Gastrocnemius medialis (tissue), 4 donors: Measurements from ENCODE around the gene YIPF1. TPM values are rescaled to one million over a fixed set of nuclear protein-coding genes. Genes with fewer than 3 reads are reported as not detected.

Source experiments
- ATAC-seq, 2 donors: fragments of 150-250 bp; one replicate each; pipeline ENCODE4 v1.9.1; 2016
- DNase-seq, 2 donors: peaks; one replicate each; pipeline ENCODE4 v3.0.0-alpha.2; 2019
- H3K27ac ChIP-seq, 4 donors: fragments of 200-600 bp; sonication (generic); 1 replicate in 1 of 4; 2 replicates in 3 of 4; pipeline ENCODE4 v1.5.1; 2016 to 2018; ENCODE audit warnings: mild to moderate bottlenecking in 2 of 4, moderate library complexity in 1 of 4
- H3K27me3 ChIP-seq, 3 donors: fragments of 200-600 bp; sonication (generic) in 2 of 3; 1 replicate in 1 of 3; 2 replicates in 2 of 3; pipeline versions ENCODE4 v1.5.1 to v1.6.0; 2016 to 2019; ENCODE audit warnings: mild to moderate bottlenecking in 1 of 3, moderate library complexity in 1 of 3
- H3K36me3 ChIP-seq, 2 donors: fragments of 200-600 bp; sonication (generic) in 1 of 2; one replicate each; pipeline ENCODE4 v1.5.1; 2017 to 2018
- H3K4me1 ChIP-seq, 2 donors: fragments of 200-600 bp; sonication (generic) in 1 of 2; one replicate each; pipeline ENCODE4 v1.5.1; 2016 to 2017; ENCODE audit warnings: mild to moderate bottlenecking in 2 of 2
- H3K4me3 ChIP-seq, 4 donors: fragments of 200-600 bp; sonication (generic) in 3 of 4; 1 replicate in 1 of 4; 2 replicates in 3 of 4; pipeline ENCODE4 v1.5.1; 2016 to 2019; ENCODE audit warnings: mild to moderate bottlenecking in 2 of 4
- H3K9me3 ChIP-seq, 3 donors: fragments of 200-600 bp; sonication (generic) in 2 of 3; 1 replicate in 1 of 3; 2 replicates in 2 of 3; pipeline ENCODE4 v1.5.1; 2016 to 2019
- CTCF ChIP-seq, 5 experiments: fragments of 450-650 bp in 3 of 5; fragments of 200-600 bp in 2 of 5; sonication (generic) in 2 of 5; IDR thresholded peaks in 4 of 5; conservative IDR thresholded peaks in 1 of 5; 1 replicate in 4 of 5; 2 replicates in 1 of 5; pipeline ENCODE4 v1.5.1; 2016 to 2019; ENCODE audit warnings: antibody characterized with exemption in 5 of 5, mild to moderate bottlenecking in 3 of 5, moderate library complexity in 3 of 5
- POLR2A ChIP-seq, 2 donors: fragments of 450-650 bp; IDR thresholded peaks; one replicate each; pipeline ENCODE4 v1.6.1; 2017; ENCODE audit warnings: antibody characterized with exemption in 2 of 2, mild to moderate bottlenecking in 2 of 2, moderate library complexity in 2 of 2
- in situ Hi-C, 4 donors: fragments of 200-750 bp; cut with MboI; loops; one replicate each; pipeline versions ENCODE4 v1.15.0 to v1.8.0; 2017; ENCODE audit warnings: low sequenced_read_pairs in 4 of 4
- intact Hi-C: fragments of 100-400 bp; cut with DNase I; formaldehyde crosslinking; loops from one replicate; pipeline ENCODE4 v1.15.1; 2023; ENCODE audit warnings: low total_unique reads
- total RNA-seq, 4 donors: library from RNA; depleted of rRNA; stranded (reverse); fragments of >200 nt; gene quantifications; one replicate each; pipeline versions ENCODE4 v1.1.0 to v1.2.3, GENCODE V29; 2016

YIPF1 gene
- total RNA-seq, 4 donors from 2014 or later: 18.8 to 34.8 (median 27.2) TPM

- H3K27ac ChIP-seq: no peak overlapping the region
- in situ Hi-C loops: no loop called here
- H3K27me3 ChIP-seq: no peaks in the 10 kb centered on the region
- no peak overlapping the region for H3K4me3 ChIP-seq
- peaks cover 13 to 16% of the 10 kb centered on the region in 2 donors for H3K4me1 ChIP-seq
- ATAC-seq (no peak), DNase-seq (no peak)
- H3K36me3 ChIP-seq: peaks cover 0 to 9% of the 10 kb centered on the region in 2 donors
- H3K9me3 ChIP-seq: no peaks in the 10 kb centered on the region
- TF ChIP-seq CTCF (IDR thresholded peaks at IDR 0.05 in 4 of 5, conservative IDR thresholded peaks at IDR 0.05 in 1 of 5) (no peak), POLR2A (IDR thresholded peaks at IDR 0.05) (no peak)
- intact Hi-C loops: no loop called here
Observed at GRCh38 chr1:53834776-53835175, 54.8 kb downstream of the YIPF1 start.

DNA sequence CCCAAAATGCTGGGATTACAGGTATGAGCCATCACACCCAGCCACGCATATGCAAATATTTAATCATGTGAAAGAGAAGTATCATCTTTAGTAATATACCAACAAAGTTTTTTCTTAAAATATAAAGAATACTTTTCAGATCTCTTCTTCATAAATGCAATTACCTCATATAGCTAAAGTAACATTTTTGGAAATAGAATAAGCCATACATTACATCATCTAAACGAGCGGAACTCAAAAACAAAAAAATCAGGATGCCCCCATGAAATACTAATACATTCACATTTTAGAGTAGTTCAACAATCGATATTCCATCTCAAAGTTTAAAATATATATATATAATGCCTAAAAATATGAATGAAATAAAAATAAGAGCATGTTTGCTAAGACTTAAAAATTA is 56.2 kb downstream of the YIPF1 start:
- in situ Hi-C loops (no loop called here), intact Hi-C loops (no loop called here)
- H3K27me3 ChIP-seq: no peaks in the 10 kb centered on the region
- peaks cover 7 to 11% of the 10 kb centered on the region in 2 donors for H3K4me1 ChIP-seq
- H3K27ac ChIP-seq: no peak overlapping the region
- TF ChIP-seq CTCF (IDR thresholded peaks at IDR 0.05 in 4 of 5, conservative IDR thresholded peaks at IDR 0.05 in 1 of 5): no peak
- TF ChIP-seq POLR2A (IDR thresholded peaks at IDR 0.05): no peak
- no peaks in the 10 kb centered on the region for H3K9me3 ChIP-seq
- DNase-seq: no peak
- H3K36me3 ChIP-seq: peaks cover 0 to 9% of the 10 kb centered on the region in 2 donors
- no peak overlapping the region for H3K4me3 ChIP-seq
- no peak for ATAC-seq

DNA sequence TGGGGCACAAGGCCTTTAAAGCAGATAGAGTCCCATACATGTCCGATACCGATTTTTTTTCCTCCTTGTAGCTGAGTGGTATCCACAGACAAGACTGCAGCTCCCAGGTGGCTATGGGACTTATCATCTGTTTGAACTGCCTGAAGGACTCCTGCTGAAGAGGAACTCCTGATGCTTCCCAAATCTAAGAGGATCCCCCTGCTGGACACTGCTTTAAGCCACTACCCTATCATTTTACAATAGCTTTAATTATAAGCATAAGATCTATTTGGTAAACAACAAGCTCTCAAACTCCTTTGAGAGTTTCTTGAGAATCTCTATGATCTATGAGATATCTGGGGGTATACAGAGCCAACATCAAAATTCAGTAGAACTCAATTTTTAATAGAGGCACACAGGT is 63.2 kb downstream of the YIPF1 start:
- peaks cover 0 to 39% of the 10 kb centered on the region in 2 donors for H3K36me3 ChIP-seq
- intact Hi-C loops (no loop called here), in situ Hi-C loops (no loop called here)
- DNase-seq: no peak
- no peaks in the 10 kb centered on the region for H3K4me1 ChIP-seq
- H3K9me3 ChIP-seq: no peaks in the 10 kb centered on the region
- H3K27me3 ChIP-seq: no peaks in the 10 kb centered on the region
- H3K4me3 ChIP-seq: no peak overlapping the region
- no peak for ATAC-seq
- TF ChIP-seq CTCF (IDR thresholded peaks at IDR 0.05 in 4 of 5, conservative IDR thresholded peaks at IDR 0.05 in 1 of 5): no peak
- TF ChIP-seq POLR2A (IDR thresholded peaks at IDR 0.05): no peak
- no peak overlapping the region for H3K27ac ChIP-seq

GRCh38 chr1:53825306-53825705 is 64.3 kb downstream of the YIPF1 start:
- H3K9me3 ChIP-seq: no peaks in the 10 kb centered on the region
- no peak overlapping the region for H3K4me3 ChIP-seq
- ATAC-seq (no peak), DNase-seq (no peak)
- TF ChIP-seq POLR2A (IDR thresholded peaks at IDR 0.05) (no peak), CTCF (IDR thresholded peaks at IDR 0.05 in 4 of 5, conservative IDR thresholded peaks at IDR 0.05 in 1 of 5) (no peak)
- no peaks in the 10 kb centered on the region for H3K4me1 ChIP-seq
- H3K27ac ChIP-seq: no peak overlapping the region
- in situ Hi-C loops: no loop called here
- H3K36me3 ChIP-seq: peaks cover 0 to 30% of the 10 kb centered on the region in 2 donors
- intact Hi-C loops: no loop called here
- no peaks in the 10 kb centered on the region for H3K27me3 ChIP-seq

GRCh38 chr1:53822931-53823330 is 66.7 kb downstream of the YIPF1 start:
- Histone ChIP-seq H3K36me3 (peaks cover 0 to 38% of the 10 kb centered on the region in 2 donors), H3K27ac (no peak overlapping the region), H3K4me3 (no peak overlapping the region), H3K9me3 (no peaks in the 10 kb centered on the region), H3K27me3 (no peaks in the 10 kb centered on the region), H3K4me1 (no peaks in the 10 kb centered on the region)
- DNase-seq (no peak), ATAC-seq (no peak)
- intact Hi-C loops: no loop called here
- in situ Hi-C loops: no loop called here
- TF ChIP-seq CTCF (IDR thresholded peaks at IDR 0.05 in 4 of 5, conservative IDR thresholded peaks at IDR 0.05 in 1 of 5) (no peak), POLR2A (IDR thresholded peaks at IDR 0.05) (no peak)
